Measurements from ENCODE around the gene C16orf78. TPM values are rescaled to one million over a fixed set of nuclear protein-coding genes. Genes with fewer than 3 reads are reported as not detected.

C16orf78 gene
- total and polyA plus RNA-seq, 2 experiments from 2014 or later: not detected

DNA sequence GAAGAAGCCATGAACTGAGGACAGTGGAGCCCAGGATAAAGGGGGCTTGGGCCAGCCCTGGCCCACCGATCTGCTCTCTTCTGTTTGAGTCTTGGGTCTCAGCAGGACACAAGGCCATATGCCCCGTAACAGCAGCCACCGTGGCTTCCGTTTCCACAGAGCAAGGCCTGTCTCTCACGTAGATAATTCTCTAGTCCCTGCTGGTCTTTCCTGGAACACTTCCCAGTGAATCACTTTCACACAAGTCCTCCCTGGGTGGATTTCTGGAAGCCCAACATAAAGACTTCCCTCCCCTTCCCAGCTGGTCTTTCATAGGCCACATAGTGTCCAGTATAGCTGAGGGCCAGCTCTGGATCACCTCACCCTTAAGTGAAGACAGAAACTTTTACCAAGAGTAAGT, 19.9 kb upstream of the C16orf78 start:
- Histone ChIP-seq H3K4me1 (ENCODE audit: insufficient read depth) (no peaks in the 10 kb centered on the region), H3K9me2 (replicated peaks; ENCODE audit: insufficient read depth) (no peaks in the 10 kb centered on the region), H2AFZ (no peak overlapping the region), H3K4me2 (no peak overlapping the region), H3K9me3 (ENCODE audit: low read depth) (no peaks in the 10 kb centered on the region), H3K27ac (no peak overlapping the region), H3K79me2 (no peaks in the 10 kb centered on the region), H3K36me3 (replicated peaks; ENCODE audit: insufficient read depth, low read depth) (no peaks in the 10 kb centered on the region), H3K27me3 (peaks cover 15% of the 10 kb centered on the region), H4K20me1 (ENCODE audit: insufficient read depth, poor library complexity, severe bottlenecking) (no peaks in the 10 kb centered on the region), H3K4me3 (no peak overlapping the region)
- TF ChIP-seq, protein P1, sequence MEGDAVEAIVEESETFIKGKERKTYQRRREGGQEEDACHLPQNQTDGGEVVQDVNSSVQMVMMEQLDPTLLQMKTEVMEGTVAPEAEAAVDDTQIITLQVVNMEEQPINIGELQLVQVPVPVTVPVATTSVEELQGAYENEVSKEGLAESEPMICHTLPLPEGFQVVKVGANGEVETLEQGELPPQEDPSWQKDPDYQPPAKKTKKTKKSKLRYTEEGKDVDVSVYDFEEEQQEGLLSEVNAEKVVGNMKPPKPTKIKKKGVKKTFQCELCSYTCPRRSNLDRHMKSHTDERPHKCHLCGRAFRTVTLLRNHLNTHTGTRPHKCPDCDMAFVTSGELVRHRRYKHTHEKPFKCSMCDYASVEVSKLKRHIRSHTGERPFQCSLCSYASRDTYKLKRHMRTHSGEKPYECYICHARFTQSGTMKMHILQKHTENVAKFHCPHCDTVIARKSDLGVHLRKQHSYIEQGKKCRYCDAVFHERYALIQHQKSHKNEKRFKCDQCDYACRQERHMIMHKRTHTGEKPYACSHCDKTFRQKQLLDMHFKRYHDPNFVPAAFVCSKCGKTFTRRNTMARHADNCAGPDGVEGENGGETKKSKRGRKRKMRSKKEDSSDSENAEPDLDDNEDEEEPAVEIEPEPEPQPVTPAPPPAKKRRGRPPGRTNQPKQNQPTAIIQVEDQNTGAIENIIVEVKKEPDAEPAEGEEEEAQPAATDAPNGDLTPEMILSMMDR (IDR thresholded peaks at IDR 0.05; ENCODE audit: poor library complexity): no peak
- TF ChIP-seq EZH2 (IDR thresholded peaks at IDR 0.05; ENCODE audit: borderline replicate concordance): no peak
- no peak for TF ChIP-seq EZH2phosphoT487 (IDR thresholded peaks at IDR 0.05; ENCODE audit: low read depth, severe bottlenecking, unreplicated experiment)
- 80% methylated on average over 5 of the region's 5 CpGs for WGBS (ENCODE audit: low lambda C conversion rate, missing lambda C conversion rate)
- DNase-seq (ENCODE audit: low spot score): no peak

DNA sequence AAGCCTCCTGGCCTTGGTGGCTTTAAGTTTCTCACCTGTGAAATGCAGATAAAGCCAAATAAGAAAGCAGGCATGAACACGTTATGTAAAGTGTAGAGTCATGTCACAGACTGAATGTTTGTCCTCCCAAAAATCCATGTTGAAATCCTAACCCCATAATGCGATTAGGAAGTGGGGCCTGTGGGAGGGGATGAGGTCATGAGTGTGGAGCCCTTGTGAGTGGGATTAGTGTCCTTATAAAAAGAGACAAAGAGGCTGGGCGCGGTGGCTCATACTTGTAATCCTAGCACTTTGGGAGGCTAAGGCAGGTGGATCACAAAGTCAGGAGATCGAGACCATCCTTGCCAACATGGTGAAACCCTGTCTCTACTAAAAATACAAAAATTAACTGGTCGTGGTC, 19.5 kb upstream of the C16orf78 start:
- TF ChIP-seq, protein P1 (IDR thresholded peaks at IDR 0.05; ENCODE audit: poor library complexity): no peak
- TF ChIP-seq EZH2 (IDR thresholded peaks at IDR 0.05; ENCODE audit: borderline replicate concordance): no peak
- Histone ChIP-seq H3K4me3 (no peak overlapping the region), H3K9me2 (replicated peaks; ENCODE audit: insufficient read depth) (no peaks in the 10 kb centered on the region), H4K20me1 (ENCODE audit: insufficient read depth, poor library complexity, severe bottlenecking) (no peaks in the 10 kb centered on the region), H3K4me2 (no peak overlapping the region), H3K27me3 (peaks cover 10% of the 10 kb centered on the region), H3K36me3 (replicated peaks; ENCODE audit: insufficient read depth, low read depth) (no peaks in the 10 kb centered on the region), H3K4me1 (ENCODE audit: insufficient read depth) (no peaks in the 10 kb centered on the region), H2AFZ (no peak overlapping the region), H3K27ac (no peak overlapping the region), H3K9me3 (ENCODE audit: low read depth) (no peaks in the 10 kb centered on the region), H3K79me2 (no peaks in the 10 kb centered on the region)
- DNase-seq (ENCODE audit: low spot score): no peak
- 87% methylated on average over 6 of the region's 6 CpGs for WGBS (ENCODE audit: low lambda C conversion rate, missing lambda C conversion rate)

DNA sequence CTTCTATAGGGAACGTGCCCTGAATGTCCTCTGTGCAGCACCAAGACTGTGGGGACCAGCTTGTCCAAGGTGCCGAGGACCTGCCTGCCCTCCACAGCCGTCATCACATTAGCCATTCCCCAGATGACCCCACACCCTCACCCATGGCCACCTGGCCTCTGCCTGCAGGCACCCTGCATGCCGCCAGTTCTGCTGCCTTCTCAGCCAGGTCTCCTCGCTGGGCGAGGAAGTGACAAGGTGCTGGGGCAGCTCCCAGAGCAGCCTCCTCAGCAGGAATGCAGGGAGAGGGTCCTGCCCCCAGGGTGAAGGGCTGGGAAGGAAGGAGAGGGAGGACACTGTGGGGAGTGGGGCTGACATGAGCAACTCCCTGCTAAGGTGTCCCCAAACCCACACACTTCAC, 18.6 kb upstream of the C16orf78 start:
- H3K79me2 ChIP-seq: no peaks in the 10 kb centered on the region
- no peak overlapping the region for H3K4me2 ChIP-seq
- no peaks in the 10 kb centered on the region for H3K4me1 ChIP-seq (ENCODE audit: insufficient read depth)
- TF ChIP-seq, protein P1 (IDR thresholded peaks at IDR 0.05; ENCODE audit: poor library complexity): no peak
- TF ChIP-seq EZH2phosphoT487 (IDR thresholded peaks at IDR 0.05; ENCODE audit: low read depth, severe bottlenecking, unreplicated experiment): no peak
- DNase-seq (ENCODE audit: low spot score): no peak
- no peak overlapping the region for H2AFZ ChIP-seq
- no peak overlapping the region for H3K27ac ChIP-seq
- H3K9me2 ChIP-seq (replicated peaks; ENCODE audit: insufficient read depth): no peaks in the 10 kb centered on the region
- no peaks in the 10 kb centered on the region for H3K9me3 ChIP-seq (ENCODE audit: low read depth)
- WGBS (ENCODE audit: low lambda C conversion rate, missing lambda C conversion rate): 74% methylated on average over 6 of the region's 6 CpGs
- no peak overlapping the region for H3K4me3 ChIP-seq
- no peaks in the 10 kb centered on the region for H3K36me3 ChIP-seq (replicated peaks; ENCODE audit: insufficient read depth, low read depth)
- H4K20me1 ChIP-seq (ENCODE audit: insufficient read depth, poor library complexity, severe bottlenecking): no peaks in the 10 kb centered on the region
- H3K27me3 ChIP-seq: peaks cover 3% of the 10 kb centered on the region
